ENCODE results near the gene PEX7. TPM values are rescaled to one million over a fixed set of nuclear protein-coding genes. Genes with fewer than 3 reads are reported as not detected.
"Not testable (repeated sequence)": the region's sequence is repeated elsewhere in the genome, so short reads cannot be mapped to it uniquely, and the experiment has no call there.

PEX7 gene
- total and polyA plus RNA-seq, 2 experiments from 2014 or later = 11.8 to 13.5 TPM

DNA sequence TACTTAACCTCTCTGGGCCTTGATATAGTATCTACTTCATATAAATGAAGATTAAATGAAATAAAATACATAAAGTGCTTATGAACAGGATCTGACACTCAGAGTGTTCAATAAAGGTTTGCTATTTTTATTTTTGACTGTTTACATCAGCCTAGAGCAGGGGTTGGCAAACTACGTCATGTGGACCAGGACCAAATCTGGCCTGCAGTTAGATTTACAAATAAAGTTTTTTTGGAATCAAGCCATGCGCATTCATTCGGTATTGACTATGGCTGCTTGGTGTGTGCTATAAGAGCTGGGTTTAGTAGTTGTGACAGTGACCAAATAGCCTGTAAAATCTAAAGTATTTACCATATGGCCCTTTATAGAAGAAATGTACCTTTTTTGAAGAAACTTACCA is 20.8 kb downstream of the PEX7 start:
- Histone ChIP-seq H3K4me1 (ENCODE audit: insufficient read depth) (no peaks in the 10 kb centered on the region), H4K20me1 (replicated peaks; ENCODE audit: insufficient read depth) (peaks cover 8% of the 10 kb centered on the region), H2AFZ (no peak overlapping the region), H3K9me2 (ENCODE audit: insufficient read depth) (no peaks in the 10 kb centered on the region), H3K27ac (ENCODE audit: low read depth) (no peak overlapping the region), H3K4me3 (no peak overlapping the region), H3F3A (replicated peaks; ENCODE audit: low read depth) (no peaks in the 10 kb centered on the region), H3K4me2 (no peak overlapping the region), H3K36me3 (ENCODE audit: insufficient read depth) (no peaks in the 10 kb centered on the region), H3K27me3 (ENCODE audit: insufficient read depth) (no peaks in the 10 kb centered on the region), H3K79me2 (replicated peaks; ENCODE audit: insufficient read depth) (peaks cover 3% of the 10 kb centered on the region; the same call in 1 of the 2 replicates)
- H3K27ac Mint-ChIP-seq = no peak overlapping the region
- TF ChIP-seq, protein P1, sequence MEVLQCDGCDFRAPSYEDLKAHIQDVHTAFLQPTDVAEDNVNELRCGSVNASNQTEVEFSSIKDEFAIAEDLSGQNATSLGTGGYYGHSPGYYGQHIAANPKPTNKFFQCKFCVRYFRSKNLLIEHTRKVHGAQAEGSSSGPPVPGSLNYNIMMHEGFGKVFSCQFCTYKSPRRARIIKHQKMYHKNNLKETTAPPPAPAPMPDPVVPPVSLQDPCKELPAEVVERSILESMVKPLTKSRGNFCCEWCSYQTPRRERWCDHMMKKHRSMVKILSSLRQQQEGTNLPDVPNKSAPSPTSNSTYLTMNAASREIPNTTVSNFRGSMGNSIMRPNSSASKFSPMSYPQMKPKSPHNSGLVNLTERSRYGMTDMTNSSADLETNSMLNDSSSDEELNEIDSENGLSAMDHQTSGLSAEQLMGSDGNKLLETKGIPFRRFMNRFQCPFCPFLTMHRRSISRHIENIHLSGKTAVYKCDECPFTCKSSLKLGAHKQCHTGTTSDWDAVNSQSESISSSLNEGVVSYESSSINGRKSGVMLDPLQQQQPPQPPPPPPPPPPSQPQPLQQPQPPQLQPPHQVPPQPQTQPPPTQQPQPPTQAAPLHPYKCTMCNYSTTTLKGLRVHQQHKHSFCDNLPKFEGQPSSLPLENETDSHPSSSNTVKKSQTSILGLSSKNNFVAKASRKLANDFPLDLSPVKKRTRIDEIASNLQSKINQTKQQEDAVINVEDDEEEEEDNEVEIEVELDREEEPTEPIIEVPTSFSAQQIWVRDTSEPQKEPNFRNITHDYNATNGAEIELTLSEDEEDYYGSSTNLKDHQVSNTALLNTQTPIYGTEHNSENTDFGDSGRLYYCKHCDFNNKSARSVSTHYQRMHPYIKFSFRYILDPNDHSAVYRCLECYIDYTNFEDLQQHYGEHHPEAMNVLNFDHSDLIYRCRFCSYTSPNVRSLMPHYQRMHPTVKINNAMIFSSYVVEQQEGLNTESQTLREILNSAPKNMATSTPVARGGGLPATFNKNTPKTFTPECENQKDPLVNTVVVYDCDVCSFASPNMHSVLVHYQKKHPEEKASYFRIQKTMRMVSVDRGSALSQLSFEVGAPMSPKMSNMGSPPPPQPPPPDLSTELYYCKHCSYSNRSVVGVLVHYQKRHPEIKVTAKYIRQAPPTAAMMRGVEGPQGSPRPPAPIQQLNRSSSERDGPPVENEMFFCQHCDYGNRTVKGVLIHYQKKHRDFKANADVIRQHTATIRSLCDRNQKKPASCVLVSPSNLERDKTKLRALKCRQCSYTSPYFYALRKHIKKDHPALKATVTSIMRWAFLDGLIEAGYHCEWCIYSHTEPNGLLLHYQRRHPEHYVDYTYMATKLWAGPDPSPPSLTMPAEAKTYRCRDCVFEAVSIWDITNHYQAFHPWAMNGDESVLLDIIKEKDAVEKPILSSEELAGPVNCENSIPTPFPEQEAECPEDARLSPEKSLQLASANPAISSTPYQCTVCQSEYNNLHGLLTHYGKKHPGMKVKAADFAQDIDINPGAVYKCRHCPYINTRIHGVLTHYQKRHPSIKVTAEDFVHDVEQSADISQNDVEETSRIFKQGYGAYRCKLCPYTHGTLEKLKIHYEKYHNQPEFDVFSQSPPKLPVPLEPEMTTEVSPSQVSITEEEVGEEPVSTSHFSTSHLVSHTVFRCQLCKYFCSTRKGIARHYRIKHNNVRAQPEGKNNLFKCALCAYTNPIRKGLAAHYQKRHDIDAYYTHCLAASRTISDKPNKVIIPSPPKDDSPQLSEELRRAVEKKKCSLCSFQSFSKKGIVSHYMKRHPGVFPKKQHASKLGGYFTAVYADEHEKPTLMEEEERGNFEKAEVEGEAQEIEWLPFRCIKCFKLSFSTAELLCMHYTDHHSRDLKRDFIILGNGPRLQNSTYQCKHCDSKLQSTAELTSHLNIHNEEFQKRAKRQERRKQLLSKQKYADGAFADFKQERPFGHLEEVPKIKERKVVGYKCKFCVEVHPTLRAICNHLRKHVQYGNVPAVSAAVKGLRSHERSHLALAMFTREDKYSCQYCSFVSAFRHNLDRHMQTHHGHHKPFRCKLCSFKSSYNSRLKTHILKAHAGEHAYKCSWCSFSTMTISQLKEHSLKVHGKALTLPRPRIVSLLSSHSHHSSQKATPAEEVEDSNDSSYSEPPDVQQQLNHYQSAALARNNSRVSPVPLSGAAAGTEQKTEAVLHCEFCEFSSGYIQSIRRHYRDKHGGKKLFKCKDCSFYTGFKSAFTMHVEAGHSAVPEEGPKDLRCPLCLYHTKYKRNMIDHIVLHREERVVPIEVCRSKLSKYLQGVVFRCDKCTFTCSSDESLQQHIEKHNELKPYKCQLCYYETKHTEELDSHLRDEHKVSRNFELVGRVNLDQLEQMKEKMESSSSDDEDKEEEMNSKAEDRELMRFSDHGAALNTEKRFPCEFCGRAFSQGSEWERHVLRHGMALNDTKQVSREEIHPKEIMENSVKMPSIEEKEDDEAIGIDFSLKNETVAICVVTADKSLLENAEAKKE (CRISPR knock-in tag; IDR thresholded peaks at IDR 0.05) = no peak
- TF ChIP-seq JUNB (IDR thresholded peaks at IDR 0.05; ENCODE audit: unreplicated experiment) = no peak
- TF ChIP-seq ZNF331 (CRISPR knock-in tag; IDR thresholded peaks at IDR 0.05; ENCODE audit: low read depth) = no peak
- ATAC-seq (no peak), DNase-seq (ENCODE audit: low spot score) (no peak)
- peaks cover 16% of the 10 kb centered on the region; the same call in 2 of the 3 replicates for H3K36me3 Mint-ChIP-seq (ENCODE audit: low read depth)
- H3K27me3 Mint-ChIP-seq (ENCODE audit: insufficient read depth, low read depth, poor library complexity) = peaks cover 3% of the 10 kb centered on the region
- H3K9me3 Mint-ChIP-seq = no peaks in the 10 kb centered on the region; the same call in 2 of the 3 replicates
- peaks cover 20% of the 10 kb centered on the region for H3K4me1 Mint-ChIP-seq
- H3K4me3 Mint-ChIP-seq = no peak overlapping the region

DNA sequence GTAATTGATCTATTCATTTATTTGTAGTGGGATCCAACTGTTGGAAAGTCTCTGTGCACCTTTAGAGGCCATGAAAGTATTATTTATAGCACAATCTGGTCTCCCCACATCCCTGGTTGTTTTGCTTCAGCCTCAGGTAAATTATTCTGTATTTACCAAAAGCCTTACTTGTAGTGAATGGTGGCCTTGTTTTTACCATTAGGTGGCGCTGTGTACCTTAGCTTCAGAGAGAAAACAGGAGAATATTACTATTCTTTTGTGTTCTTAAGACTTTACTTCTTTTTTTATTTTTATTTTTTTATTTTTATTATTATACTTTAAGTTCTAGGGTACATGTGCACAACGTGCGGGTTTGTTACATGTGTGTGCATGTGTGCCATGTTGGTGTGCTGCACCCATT is 23.7 kb downstream of the PEX7 start:
- Mint-ChIP-seq H3K4me3 (no peak overlapping the region), H3K27me3 (ENCODE audit: insufficient read depth, low read depth, poor library complexity) (peaks cover 3% of the 10 kb centered on the region), H3K27ac (no peak overlapping the region), H3K4me1 (peaks cover 5% of the 10 kb centered on the region; the same call in 2 of the 3 replicates), H3K9me3 (peaks cover 3% of the 10 kb centered on the region; the same call in 2 of the 3 replicates), H3K36me3 (ENCODE audit: low read depth) (peaks cover 38% of the 10 kb centered on the region)
- ATAC-seq = peak; percentile 33; the same call in 2 of the 3 replicates
- Histone ChIP-seq H3F3A (replicated peaks; ENCODE audit: low read depth) (no peaks in the 10 kb centered on the region), H3K36me3 (ENCODE audit: insufficient read depth) (0 out of 2 replicates have a peak, but pooled peaks cover 4% of the 10 kb centered on the region), H3K4me3 (no peak overlapping the region), H3K4me2 (no peak overlapping the region), H3K4me1 (ENCODE audit: insufficient read depth) (no peaks in the 10 kb centered on the region), H3K9me2 (ENCODE audit: insufficient read depth) (no peaks in the 10 kb centered on the region), H3K27me3 (ENCODE audit: insufficient read depth) (no peaks in the 10 kb centered on the region), H3K27ac (ENCODE audit: low read depth) (no peak overlapping the region), H4K20me1 (replicated peaks; ENCODE audit: insufficient read depth) (peaks cover 8% of the 10 kb centered on the region; the same call in 1 of the 2 replicates), H3K79me2 (replicated peaks; ENCODE audit: insufficient read depth) (peaks cover 11% of the 10 kb centered on the region; the same call in 1 of the 2 replicates), H2AFZ (no peak overlapping the region)
- TF ChIP-seq JUNB (IDR thresholded peaks at IDR 0.05; ENCODE audit: unreplicated experiment) (no peak), EZH2 (IDR thresholded peaks at IDR 0.05; ENCODE audit: low read depth, unreplicated experiment) (no peak), POLR2AphosphoS5 (IDR thresholded peaks at IDR 0.05; ENCODE audit: low read depth) (no peak), ZNF114 (CRISPR knock-in tag; IDR thresholded peaks at IDR 0.05) (no peak), EZH2phosphoT487 (IDR thresholded peaks at IDR 0.05; ENCODE audit: unreplicated experiment) (no peak), ZNF331 (CRISPR knock-in tag; IDR thresholded peaks at IDR 0.05; ENCODE audit: low read depth) (no peak)
- TF ChIP-seq, protein P2, sequence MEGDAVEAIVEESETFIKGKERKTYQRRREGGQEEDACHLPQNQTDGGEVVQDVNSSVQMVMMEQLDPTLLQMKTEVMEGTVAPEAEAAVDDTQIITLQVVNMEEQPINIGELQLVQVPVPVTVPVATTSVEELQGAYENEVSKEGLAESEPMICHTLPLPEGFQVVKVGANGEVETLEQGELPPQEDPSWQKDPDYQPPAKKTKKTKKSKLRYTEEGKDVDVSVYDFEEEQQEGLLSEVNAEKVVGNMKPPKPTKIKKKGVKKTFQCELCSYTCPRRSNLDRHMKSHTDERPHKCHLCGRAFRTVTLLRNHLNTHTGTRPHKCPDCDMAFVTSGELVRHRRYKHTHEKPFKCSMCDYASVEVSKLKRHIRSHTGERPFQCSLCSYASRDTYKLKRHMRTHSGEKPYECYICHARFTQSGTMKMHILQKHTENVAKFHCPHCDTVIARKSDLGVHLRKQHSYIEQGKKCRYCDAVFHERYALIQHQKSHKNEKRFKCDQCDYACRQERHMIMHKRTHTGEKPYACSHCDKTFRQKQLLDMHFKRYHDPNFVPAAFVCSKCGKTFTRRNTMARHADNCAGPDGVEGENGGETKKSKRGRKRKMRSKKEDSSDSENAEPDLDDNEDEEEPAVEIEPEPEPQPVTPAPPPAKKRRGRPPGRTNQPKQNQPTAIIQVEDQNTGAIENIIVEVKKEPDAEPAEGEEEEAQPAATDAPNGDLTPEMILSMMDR (conservative IDR thresholded peaks at IDR 0.05; ENCODE audit: low read depth in 2 of 2) = peak; percentile 77 to 86
- peak; percentile 79 for DNase-seq (ENCODE audit: low spot score)

- H3K27ac Mint-ChIP-seq; H3K4me1 Mint-ChIP-seq; H3K4me1 ChIP-seq (ENCODE audit: insufficient read depth); H3F3A ChIP-seq (replicated peaks; ENCODE audit: low read depth); H3K9me3 Mint-ChIP-seq; H3K9me2 ChIP-seq (ENCODE audit: insufficient read depth); H3K27ac ChIP-seq (ENCODE audit: low read depth); ATAC-seq; H3K4me3 Mint-ChIP-seq; H4K20me1 ChIP-seq (replicated peaks; ENCODE audit: insufficient read depth); H3K27me3 Mint-ChIP-seq (ENCODE audit: insufficient read depth, low read depth, poor library complexity); H3K27me3 ChIP-seq (ENCODE audit: insufficient read depth); H3K4me3 ChIP-seq; DNase-seq (ENCODE audit: low spot score); H3K36me3 ChIP-seq (ENCODE audit: insufficient read depth); H3K4me2 ChIP-seq; H2AFZ ChIP-seq: not testable (repeated sequence)
- peaks cover 38% of the 10 kb centered on the region for H3K36me3 Mint-ChIP-seq (ENCODE audit: low read depth)
- peaks cover 11% of the 10 kb centered on the region; the same call in 1 of the 2 replicates for H3K79me2 ChIP-seq (replicated peaks; ENCODE audit: insufficient read depth)
Measured at GRCh38 chr6:136846477-136846876, 24.1 kb downstream of the PEX7 start.
